GM18868 (cell line): ENCODE data around the gene TMEM88.

Experiments used
- ATAC-seq: cut with Tn5 transposase; IDR thresholded peaks from one replicate; pipeline ENCODE4 v1.9.1; 2021; ENCODE audit warnings: mild to moderate bottlenecking, moderate library complexity; ENCODE audit not compliant: unreplicated experiment

Gene TMEM88

DNA sequence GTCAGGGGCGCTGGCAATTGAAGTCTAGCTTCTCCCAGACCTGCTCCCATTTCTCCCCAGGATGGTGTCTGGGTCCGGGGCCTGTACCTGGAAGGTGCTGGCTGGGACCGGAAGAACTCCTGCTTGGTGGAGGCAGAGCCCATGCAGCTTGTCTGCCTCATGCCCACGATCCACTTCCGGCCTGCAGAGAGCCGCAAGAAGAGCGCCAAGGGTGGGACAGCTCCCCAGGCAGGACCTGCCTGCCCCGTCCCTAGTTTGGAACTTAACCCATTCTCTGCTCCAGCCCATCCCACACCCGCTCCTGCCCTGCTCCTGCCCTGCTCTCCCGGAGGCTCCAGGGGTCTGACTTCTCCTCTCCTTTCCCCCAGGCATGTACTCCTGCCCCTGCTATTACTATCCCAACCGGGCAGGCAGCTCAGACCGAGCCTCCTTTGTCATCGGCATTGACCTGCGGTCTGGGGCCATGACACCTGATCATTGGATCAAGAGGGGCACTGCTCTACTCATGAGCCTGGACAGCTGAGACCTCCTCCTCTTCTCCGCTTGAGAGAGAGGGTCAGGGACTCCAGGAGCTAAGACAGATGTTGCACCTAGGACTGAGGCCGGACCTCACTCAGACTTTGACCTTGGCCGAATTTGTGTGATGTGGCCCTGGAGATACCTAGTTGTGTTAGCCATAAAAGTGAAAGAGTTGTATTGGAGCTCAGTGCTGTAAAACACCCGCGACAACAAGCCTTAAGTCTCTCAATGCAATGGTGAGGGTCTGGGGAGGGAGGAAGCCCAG lies 21.7 kb upstream of the TMEM88 start:
- ATAC-seq = no peak

DNA sequence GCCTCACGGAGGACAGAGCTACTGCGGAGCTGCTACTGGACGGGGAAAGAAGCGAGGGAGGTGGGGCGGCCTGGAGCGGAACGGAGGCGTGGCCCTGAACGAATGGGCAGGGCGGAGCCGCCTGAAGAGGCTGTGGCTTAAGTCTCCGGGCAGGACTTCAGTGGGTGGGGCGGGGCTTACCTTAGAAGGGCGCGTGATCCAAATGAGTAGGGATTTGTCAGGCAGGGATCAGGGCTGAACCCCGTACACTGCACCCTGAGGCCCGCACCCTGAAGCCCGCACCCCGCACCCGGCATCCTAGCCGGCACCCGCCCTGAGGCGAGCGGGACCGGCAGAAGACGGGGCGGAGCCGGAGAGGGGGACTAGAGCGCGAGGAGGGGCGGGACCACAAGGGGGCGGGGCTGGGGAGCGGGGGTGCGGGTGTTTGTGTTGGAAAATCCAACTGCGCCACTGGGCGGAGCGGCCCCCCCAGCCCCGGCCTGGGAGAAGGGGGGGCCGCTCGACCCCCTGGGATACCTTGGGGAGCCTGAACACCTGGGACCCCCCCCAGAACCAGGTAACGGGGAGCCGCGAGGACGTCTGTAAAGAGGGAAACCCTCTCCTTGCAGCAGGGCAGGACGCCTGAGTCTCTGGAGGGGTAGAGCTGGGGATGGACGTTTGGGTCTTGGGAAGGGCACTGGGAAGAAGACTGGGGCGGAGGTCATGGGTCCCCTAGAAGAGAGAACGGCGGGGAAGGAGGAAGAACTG lies 20.9 kb upstream of the TMEM88 start, which contains the start of gene KDM6B:
TSS of gene KDM6B (plus strand) at position 423 of the 747 bp plus-strand sequence. CDS start 11,338 bp downstream, outside the sequence.
- ATAC-seq = peak; percentile 50

DNA sequence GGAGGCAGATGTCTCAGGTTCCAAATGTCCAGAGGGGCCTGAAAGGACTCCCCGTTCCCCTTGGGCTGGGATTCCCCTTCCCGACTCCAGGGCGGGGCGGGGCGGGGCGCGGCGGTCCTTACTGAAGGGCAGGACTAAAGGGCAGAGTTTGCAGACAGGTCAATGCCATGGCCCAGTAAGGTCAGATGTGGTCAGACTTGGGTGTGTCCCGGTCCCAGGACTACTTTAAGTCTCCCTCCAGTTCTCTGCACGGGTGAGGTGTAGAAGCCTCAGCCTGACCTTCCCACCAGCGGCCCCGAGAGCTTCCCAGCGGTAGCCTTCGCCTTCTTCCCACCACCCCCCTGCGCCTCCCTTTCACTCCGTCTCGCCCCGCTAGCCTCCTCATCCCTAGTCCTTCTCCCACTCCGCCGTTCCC lies 20.3 kb upstream of the TMEM88 start:
- no peak for ATAC-seq

DNA sequence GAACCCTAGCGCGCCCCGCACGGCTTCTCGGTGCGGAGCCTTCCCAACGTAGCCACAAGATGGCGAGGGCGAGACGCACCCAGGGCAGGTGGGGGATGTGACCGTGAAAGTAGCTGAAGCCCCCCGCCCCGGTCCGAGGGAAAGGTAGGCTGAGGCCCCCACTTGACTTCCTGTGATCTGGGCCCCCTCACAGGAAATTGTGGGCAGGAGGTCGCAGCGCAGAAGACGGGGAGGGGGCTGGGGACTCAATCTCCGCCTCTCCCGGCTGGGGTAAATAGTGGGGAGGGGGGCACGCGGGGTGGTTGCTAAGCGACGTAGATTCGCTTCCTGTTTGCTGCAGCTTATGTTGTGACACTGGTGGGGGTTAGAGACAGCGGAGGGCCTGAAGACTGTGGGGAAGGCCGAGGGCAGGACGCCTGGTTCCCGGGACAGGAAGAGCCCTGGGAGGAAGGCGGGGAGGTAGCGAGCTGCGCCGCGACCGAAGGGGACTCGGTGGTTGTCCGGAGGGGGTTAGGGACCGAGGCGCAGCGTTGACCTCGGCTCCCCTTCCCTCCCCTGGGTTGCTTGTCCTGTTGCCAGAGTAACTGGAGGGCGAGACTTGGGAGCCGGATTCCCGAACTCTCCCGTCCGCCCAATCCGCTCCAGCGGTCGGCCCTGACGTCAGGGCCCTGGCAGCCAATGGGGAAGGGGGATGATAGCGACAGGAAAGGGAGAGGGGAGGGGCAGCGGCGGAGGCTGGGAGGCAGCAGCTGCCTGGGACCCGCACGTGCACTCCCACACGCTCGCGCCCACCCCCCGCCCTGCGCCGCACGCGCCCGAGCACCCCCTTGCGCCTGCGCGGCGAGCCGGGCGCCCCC lies 19.7 kb upstream of the TMEM88 start:
- peak; percentile 54 for ATAC-seq

DNA sequence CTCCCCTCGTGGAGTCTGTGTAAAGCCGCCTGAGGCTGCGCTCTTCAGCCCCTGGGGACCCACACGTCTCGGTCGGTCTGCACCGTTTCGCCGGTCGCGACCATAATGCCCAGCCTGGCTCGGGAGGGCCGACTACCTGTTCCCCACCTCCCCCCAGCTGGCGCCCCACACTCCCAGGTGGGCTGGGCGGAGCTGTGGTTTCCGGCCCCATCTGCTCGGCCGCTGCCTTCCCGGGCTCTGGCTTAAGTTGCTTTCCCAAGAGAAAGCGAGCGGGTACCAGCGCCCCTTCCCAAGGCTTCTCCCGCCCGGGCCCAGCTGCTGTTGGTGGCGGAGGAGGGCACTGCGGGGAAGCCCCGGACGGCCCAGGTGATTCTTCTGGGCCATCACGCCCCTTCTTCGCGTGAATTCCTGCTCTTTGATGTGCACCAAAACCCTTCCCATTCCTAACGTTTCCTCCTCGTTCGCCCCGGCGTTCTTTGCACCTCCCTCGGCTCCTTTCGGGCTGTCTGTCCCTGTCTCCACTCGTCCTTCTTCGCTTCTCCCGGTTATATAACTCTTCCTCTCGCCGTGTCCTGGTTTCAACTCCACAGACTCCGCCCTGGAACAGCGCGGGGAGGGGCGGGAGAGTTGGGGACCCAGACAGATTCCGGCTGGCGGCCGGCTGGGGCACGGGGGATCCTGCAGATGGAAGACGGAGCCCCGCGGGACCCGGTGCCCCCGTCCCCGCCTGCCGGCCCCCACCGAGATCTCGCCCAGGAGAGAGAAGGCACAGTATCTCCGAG lies 18.9 kb upstream of the TMEM88 start:
- no peak for ATAC-seq

DNA sequence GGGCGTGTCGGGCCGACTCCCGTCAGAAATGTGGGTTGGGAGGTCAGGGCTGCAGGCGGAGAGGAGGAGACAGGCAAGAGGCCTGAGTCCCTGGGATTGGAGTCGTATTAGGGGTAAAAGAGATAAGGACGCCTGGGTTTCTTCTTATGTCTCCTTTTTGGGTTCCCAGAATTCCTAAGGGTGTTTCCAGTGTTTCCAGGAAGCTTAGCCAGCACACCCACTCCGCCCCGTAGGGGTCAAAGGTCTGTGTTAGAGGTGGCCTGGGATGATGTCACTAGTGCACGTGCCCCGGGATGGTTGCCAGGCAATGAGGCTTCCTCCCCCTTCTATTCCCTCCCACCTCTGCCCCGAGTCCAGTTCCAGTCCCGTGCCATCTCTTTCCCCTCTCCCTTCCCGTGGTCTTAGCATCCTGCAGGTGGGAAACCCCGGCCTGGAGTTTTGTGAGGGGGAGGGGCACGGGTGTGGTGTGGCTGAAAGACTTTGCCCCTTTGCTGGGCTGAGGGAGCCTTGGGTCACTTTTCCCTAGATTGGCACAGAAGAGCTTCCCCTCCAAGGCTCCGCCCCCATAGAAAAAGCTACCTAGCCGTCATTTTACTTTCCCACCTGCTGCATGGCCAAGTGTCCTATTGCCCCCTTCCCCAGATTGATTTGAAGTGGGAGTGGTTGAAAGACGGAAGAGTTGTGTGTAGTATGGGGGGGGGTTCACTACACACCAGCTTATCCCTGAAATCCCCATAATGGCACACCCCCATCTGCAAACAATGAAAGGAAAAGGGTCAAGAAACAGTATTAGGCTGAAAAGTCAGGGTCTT lies 18.1 kb upstream of the TMEM88 start:
- no peak for ATAC-seq

DNA sequence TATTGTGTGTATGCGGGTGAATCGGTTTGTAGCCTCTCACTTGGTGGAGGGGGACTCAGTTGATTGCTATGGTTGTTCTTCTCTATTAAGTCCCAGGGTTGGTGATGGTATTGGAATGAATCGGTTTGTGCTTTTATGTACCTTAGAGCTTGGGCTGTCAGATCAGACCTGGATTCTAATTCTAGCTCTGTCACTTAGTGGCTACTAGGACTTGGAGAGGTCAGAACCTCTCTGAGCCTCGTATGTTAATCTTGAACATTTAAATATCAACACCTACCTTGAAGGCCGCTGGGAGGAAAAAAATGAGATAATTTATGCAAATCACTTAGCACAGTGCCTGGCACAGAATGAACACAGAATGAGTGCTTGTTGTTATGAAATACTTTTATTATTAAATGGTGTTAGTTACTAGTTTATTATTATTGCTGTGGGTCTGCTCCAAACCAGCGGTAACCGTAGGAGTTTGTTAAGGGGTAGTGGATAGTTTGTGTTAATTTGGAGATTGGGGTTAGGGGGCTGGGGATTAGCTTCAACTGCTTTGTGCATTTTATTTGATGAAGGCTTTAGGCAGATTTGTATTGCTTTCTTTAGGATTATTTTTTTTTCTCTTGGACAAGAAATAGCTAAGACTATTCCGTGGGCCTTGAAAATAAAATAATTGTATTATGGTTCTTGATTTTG lies 17.3 kb upstream of the TMEM88 start:
- no peak for ATAC-seq

DNA sequence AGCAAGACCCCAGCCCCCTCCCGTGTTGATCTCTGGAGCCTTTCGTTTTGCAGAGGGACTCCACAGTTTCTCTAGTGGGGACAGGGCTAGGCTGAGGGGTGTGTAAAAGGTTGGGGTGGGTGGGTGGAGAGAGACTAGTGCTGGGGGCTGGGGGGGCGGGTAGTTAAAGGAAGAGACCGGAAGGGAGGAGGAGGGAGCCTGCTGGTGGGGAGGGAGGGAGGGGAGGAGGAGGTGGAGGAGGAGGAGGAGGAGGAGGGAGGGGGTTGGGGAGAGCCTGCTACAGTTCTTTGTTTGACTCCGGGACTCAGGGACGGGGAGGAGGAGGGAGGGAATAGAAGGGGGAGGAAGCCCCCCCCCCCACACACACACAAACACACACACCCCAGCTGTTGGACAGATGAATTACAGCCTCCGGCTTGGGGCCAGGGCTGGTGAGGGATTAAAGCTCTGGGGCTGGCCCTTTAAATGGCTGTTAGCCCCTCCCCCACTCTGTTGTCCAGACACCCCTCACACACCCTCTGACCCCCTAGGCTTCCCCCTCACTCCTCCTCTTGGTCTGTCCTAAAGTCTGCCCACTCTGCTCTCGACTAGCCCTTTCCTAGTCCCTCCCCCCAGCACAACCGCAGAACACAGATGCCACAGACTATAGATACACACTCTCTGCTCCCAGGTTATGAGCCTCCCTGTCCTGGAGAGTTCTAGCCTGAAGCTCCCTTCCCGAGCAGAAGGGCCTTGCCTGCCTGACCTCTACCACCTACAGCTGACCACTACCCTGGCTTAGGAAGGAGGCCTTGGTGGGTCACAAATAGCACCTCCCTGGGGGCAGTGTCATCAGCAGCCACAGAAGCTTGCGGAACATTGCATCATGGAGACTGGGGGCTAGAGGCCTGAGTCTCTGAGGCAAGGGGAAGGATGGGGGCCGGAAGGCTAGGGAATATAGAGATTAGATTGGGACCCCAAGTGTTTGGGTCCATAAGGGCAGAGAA lies 16.5 kb upstream of the TMEM88 start:
- ATAC-seq = no peak

DNA sequence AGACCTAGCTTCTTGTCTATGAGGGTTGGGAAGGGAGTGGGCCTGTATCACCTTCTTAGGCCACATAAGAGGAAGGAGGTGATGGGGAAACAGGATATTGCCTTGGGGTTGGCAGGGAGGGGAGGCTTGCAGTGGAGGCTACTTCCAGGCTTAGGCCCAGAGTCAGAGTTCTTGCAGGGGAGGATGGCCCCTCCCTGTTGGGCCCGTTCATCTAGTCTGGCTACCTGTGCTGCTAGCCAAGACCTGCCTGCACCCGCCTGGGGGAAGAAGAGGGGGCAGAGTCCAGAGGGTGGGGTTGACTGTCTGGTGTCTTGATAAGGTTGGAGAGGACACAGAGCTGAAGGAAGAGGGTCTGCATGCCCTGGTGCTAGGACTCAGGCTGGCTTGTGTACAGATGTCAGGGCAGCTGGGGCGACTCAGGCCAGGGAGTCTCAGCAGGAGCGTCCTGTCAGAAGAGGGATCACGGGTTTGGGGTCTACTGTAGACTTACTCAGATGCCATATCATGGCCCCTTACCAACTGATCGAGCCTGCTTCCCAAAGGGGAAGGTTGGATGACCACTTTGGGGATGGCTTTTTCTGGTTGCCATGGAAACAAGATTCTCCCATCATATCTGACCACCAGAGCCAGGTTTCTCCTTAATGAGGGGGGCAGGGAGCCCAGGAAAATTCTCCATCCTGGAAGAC lies 15.5 kb upstream of the TMEM88 start:
- no peak for ATAC-seq

DNA sequence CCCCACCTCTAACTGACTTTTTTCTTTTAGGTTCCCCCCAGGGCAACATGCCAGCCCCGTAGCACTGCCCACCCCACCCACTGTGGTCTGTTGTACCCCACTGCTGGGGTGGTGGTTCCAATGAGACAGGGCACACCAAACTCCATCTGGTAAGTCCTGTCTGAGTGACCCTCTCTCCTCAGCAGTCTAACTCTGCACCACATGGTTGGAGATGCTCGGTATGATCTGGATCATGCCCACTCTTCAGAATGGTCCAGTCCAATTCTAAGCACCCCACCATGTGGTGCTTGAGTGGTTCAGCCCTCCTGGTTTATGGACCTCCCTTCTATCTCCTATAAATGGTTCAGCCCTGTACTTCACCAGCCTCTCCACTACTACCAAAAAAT lies 15.0 kb upstream of the TMEM88 start:
- ATAC-seq = no peak

DNA sequence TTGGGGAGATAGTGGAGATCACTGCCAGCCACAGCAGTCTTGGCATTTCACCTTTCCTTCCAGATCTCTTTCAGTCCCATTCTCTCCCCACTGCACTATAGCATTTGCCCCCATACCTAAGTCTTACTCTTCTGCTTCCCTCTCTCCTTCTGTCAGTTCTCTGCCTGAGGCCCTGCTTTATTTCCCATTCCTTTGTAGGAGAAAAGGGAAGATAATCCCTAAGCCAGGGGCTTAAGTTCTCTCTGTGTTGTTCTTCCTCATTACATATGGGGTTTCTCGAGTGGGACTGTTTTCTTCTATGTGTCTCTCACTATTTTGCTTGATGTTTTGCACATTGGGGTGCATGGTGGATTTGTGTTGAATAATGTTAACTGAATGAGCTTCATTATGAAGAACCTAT lies 14.4 kb upstream of the TMEM88 start:
- ATAC-seq = no peak

DNA sequence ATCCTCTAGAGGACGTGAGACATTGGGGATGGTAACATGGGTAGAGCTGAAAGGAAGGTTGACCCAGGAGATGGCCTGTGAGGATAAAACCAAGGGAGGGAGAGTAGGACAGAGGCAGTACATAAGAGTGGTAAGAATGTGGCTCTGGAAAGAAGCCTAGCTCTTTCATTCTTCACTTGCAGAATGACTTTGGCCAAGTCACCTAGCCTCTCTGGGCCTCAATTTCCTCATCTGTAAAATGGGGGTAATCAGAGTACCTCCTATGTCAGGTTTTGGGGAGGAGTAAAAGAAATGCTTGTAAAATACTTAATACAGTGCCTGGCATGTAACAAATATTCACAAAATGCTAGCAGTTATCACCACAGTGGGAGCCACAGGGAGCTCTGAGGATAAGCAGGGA lies 14.0 kb upstream of the TMEM88 start:
- no peak for ATAC-seq

DNA sequence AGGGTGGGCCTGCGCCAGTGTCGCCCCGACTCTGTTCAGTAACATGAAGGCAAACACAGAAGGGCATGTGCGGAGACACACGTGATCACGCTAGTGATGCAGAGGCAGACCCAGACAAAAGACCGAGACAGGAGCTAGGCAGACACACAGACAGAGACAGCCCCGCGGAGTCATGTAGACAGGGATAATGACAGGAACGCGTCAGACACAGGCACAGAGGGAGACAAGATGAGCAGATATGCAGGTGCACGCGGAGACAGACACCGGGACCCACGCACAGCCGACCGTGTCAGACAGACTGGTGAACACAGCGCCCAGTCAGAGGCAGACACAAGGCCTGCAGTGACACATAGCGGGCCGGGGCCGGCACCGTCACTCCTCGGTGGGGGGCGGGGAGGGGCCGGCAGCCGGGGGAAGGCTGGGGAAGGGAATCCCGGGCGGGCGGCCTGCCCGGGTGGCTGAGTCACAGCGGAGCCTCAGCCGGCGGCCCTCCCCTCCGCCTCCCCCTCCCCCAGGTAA lies 13.4 kb upstream of the TMEM88 start:
- peak; percentile 11 for ATAC-seq

DNA sequence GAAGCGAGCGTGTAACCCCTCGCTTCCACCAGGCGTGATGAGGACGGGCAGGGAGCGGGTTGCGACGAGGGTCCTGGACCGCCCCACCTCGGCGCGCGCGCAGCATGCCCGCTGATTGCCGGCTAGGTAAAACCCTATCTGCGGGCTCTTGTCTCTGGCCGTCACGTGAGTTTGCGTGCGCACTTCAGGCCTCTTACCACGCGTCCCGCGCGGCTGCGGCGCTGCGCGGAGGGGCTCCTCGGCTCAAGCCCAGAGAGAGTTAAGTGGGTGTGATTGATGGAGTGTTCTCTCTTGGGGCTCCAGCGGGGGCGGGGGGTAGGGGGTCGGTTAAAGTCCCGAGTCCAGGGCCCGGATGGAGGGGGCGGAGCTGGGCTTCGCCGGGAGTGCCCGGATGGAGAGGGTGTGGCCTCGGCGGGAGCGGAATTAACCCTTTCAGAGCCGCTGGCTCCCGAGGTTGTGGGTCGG lies 12.9 kb upstream of the TMEM88 start:
- ATAC-seq = peak; percentile 17

DNA sequence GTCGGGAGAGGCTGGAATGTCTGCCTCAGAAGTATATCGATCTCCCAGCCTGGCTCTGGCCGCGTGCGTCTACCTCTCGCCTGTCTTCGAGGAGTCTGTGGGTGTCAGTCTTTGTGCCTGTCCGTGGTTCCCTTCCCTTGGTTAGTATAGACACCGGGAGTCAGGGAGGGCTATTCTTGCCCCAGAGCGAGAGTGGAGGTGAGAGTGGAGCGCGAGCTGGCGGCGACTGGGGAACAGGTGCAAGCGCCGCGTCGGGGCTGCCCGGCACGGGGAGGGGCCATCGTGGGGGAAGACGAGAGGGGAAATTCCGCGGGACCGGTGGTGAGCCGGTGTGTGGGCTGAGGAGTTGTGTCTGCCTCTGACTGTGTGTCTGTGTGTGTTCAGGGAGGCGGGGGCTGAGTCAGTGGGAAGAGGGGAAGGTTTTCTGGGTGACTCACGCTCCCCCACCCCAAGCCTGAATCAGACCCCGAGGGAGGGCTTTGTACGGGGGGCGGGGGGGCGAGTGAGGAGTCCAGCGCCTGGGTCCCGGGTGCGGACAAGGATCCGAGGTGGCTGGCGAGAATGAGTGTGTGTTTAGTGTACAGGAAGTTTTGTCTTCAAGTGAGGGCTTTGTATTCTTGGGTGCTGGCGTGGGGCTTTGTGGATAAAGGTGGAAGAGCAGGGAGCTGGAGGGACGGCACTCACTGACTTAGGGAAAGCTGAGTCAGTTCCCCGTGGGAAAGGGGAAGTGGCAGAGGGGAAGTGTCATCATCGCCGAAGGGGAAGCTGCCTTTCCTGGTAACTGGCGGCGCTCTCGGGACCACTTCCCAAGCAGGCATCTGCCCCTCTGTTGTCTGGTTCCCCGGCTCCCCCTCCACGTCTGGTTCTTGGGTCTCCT lies 12.2 kb upstream of the TMEM88 start:
- peak; percentile 33 for ATAC-seq

DNA sequence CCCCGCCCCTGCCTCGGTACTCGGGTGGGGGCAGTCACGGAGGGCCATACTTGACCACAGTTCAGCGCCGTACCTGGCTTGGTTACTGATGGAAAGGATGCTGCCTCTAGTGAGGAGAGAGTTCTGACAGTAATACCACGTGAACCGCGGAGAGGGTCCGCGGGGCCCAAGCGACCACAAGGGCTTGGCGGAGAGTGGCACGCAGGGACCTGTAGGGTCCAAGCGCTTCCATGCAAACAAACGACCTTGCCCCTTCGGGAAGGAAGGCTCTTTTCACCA lies 11.7 kb upstream of the TMEM88 start:
- no peak for ATAC-seq
